Measurements from ENCODE around the gene SUPT7L. TPM values are rescaled to one million over a fixed set of nuclear protein-coding genes. Genes with fewer than 3 reads are reported as not detected.
A peak's percentile ranks its signal among the peaks of the same experiment; 100 is the strongest.

SUPT7L gene
- total RNA-seq (2022) = 33.0 and 35.5 TPM in 2 replicates
- percentile 81 among the genes with signal in this experiment for Bru-seq, nascent RNA
- BruChase-seq, experiment 1, labeled RNA remaining after a 6-hour chase = percentile 83 among the genes with signal in this experiment
- percentile 88 among the genes with signal in this experiment for BruChase-seq, experiment 2, labeled RNA remaining after a 2-hour chase
- long read RNA-seq, full-length matches to known transcripts = 41 of 62 reads
- long read RNA-seq, partial matches to known transcripts = 6 of 62 reads
- long read RNA-seq, other reads (novel, unspliced or antisense) = 15 of 62 reads

DNA sequence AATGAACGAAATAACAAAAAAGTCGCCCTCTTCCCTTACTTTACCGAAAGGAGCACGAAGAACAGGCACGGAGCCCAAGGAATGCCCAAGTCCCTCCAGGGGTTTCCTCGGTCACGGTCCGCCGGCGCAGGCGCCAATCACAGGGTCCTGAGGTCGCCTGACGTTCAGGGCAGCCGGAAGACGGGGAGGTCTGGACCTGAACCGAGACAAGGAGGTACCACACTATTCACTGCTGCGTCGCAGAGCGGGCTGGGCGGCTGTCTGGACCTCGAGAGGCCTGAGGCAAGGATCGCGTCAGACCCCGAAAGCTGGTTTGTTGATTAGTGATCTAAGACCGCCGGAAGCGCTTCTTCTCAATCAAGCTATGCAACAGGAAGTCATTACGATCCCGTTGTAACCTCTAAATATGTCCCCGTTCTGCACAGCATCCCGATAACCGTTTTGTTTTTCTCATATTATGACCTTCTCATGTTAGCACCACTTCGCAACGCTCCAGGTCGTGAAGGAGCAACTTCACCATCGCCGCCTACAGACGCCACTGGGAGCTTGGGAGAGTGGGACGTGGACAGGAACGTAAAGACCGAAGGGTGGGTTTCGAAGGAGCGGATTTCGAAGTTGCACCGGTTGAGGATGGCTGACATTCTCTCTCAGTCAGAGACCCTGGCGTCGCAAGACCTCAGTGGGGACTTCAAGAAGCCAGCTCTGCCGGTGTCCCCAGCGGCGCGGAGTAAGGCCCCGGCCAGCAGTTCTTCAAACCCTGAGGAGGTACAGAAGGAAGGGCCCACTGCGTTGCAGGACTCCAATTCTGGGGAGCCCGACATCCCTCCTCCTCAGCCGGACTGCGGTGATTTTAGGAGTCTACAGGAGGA, at the start of gene SUPT7L, which contains the start of gene SLC4A1AP:
SUPT7L (minus strand) TSS at position 330 of the 869 bp plus-strand sequence. CDS start 1,422 bp downstream, outside the sequence.
SLC4A1AP (plus strand) TSS at position 605 of the 869 bp plus-strand sequence; CDS start at position 631, 26 bp downstream.
- CTCF ChIA-PET = interaction anchor here (0.6 to 1.5 kb wide), 5 partner anchors 11 to 80 kb away, joined by 3 to 5 read pairs (median 4); partner anchors contain the start of gene ZNF512
- H3K27me3 Mint-ChIP-seq (ENCODE audit: unreplicated experiment) = no peaks in the 10 kb centered on the region
- BruUV-seq (replicated peaks) = TSS peak; percentile 63
- H3K36me3 Mint-ChIP-seq (ENCODE audit: insufficient read depth, unreplicated experiment) = peaks cover 55% of the 10 kb centered on the region
- intact Hi-C loops (cut with micrococcal nuclease; ENCODE audit: unreplicated experiment) = no loop called here
- peaks cover 27% of the 10 kb centered on the region for H3K4me1 Mint-ChIP-seq (ENCODE audit: low read depth, unreplicated experiment)
- H3K9me3 Mint-ChIP-seq (ENCODE audit: low read depth, unreplicated experiment) = no peaks in the 10 kb centered on the region
- no peak for TF ChIP-seq CTCF (IDR thresholded peaks at IDR 0.05; ENCODE audit: unreplicated experiment)
- DNase-seq = peak; percentile 66
- peak within 1 kb of the TSS; percentile 99 for H3K27ac Mint-ChIP-seq (ENCODE audit: unreplicated experiment)
- H3K4me3 Mint-ChIP-seq (ENCODE audit: low read depth, unreplicated experiment) = peak within 1 kb of the TSS; percentile 98

DNA sequence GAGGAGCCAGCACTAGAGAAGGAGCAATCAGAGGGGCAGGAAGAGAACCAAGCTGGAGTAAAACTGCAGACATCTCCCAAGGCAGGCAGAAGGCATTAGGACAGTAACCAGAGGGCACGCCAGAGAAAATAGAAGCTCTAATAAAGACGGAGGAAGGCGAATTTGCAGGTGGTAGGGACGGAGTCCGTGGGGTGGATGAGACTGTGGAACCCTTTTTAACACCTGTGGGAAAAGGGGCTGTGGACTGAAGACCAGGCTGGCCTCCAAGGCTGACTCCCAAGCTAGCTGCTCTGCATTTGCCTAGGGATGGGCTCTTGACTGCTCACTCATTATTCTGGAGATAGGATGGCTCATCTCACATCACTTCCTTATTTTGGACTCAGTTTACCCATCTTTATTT, 49.8 kb upstream of the SUPT7L start:
- intact Hi-C loops (cut with micrococcal nuclease; ENCODE audit: unreplicated experiment) = no loop called here
- no peak for DNase-seq
- Mint-ChIP-seq H3K4me3 (ENCODE audit: low read depth, unreplicated experiment) (no peak overlapping the region), H3K27ac (ENCODE audit: unreplicated experiment) (no peak overlapping the region), H3K36me3 (ENCODE audit: insufficient read depth, unreplicated experiment) (peaks cover 11% of the 10 kb centered on the region), H3K9me3 (ENCODE audit: low read depth, unreplicated experiment) (peaks cover 2% of the 10 kb centered on the region), H3K27me3 (ENCODE audit: unreplicated experiment) (no peaks in the 10 kb centered on the region), H3K4me1 (ENCODE audit: low read depth, unreplicated experiment) (peaks cover 28% of the 10 kb centered on the region)
- CTCF ChIA-PET = interaction anchor here (0.7 to 2.2 kb wide), 2 partner anchors 10 to 92 kb away, joined by 3 to 6 read pairs; no protein-coding TSS in a partner anchor
- BruUV-seq (replicated peaks) = no TSS peak
- TF ChIP-seq CTCF (IDR thresholded peaks at IDR 0.05; ENCODE audit: unreplicated experiment) = no peak

DNA sequence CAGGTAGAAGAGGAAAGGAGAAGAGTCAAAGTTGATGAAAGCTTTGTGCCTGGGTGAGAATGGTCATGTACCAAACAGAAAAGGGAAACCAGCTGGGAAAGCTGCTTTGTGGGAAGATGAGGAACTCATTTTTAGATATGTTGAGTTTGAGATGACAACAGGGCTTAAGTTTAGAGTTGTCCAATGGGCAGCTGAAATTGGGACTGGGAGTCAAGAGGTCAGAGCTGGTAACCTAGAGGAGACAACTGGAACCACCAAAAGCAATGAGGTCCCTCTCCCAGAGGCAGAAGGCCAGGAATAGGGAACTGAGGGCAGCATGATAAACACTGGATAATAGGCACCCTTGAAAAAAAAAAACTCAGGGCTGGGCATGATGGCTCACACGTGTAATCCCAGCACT, 49.1 kb upstream of the SUPT7L start:
- Mint-ChIP-seq H3K27me3 (ENCODE audit: unreplicated experiment) (no peaks in the 10 kb centered on the region), H3K4me1 (ENCODE audit: low read depth, unreplicated experiment) (peaks cover 28% of the 10 kb centered on the region), H3K9me3 (ENCODE audit: low read depth, unreplicated experiment) (peaks cover 2% of the 10 kb centered on the region), H3K36me3 (ENCODE audit: insufficient read depth, unreplicated experiment) (peaks cover 11% of the 10 kb centered on the region), H3K4me3 (ENCODE audit: low read depth, unreplicated experiment) (no peak overlapping the region), H3K27ac (ENCODE audit: unreplicated experiment) (peak overlapping the region; percentile 25)
- no peak for TF ChIP-seq CTCF (IDR thresholded peaks at IDR 0.05; ENCODE audit: unreplicated experiment)
- no TSS peak for BruUV-seq (replicated peaks)
- no peak for DNase-seq
- CTCF ChIA-PET = interaction anchor here (2.2 kb wide), 2 partner anchors 11 to 40 kb away, joined by 6 to 8 read pairs; no protein-coding TSS in a partner anchor
- intact Hi-C loops (cut with micrococcal nuclease; ENCODE audit: unreplicated experiment) = no loop called here

DNA sequence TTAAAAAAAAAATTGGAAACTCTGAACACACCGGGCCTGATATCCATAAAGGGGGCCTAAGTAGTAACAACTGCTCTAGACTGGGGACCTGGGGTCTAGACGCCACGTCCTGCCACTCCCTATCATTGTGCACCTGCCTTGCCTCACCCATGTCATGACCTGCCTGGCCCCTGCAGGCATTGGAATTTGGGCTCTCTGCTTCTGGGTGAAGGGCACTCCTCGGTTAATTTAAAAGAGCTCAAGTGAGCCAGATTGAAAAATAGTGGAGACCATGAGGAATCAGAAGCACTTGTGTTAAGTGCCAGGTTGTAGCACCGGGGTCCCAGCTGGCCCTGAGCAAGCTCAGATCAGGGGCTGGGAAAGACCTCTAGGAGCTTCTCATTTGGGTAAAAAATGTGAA, 48.4 kb upstream of the SUPT7L start:
- CTCF ChIA-PET = interaction anchor here (0.6 to 2.2 kb wide), 5 partner anchors 8 to 855 kb away, joined by 3 to 8 read pairs (median 6); no protein-coding TSS in a partner anchor
- Mint-ChIP-seq H3K4me1 (ENCODE audit: low read depth, unreplicated experiment) (peaks cover 22% of the 10 kb centered on the region), H3K4me3 (ENCODE audit: low read depth, unreplicated experiment) (no peak overlapping the region), H3K27me3 (ENCODE audit: unreplicated experiment) (no peaks in the 10 kb centered on the region), H3K9me3 (ENCODE audit: low read depth, unreplicated experiment) (peaks cover 2% of the 10 kb centered on the region), H3K36me3 (ENCODE audit: insufficient read depth, unreplicated experiment) (peaks cover 8% of the 10 kb centered on the region), H3K27ac (ENCODE audit: unreplicated experiment) (peak overlapping the region; percentile 25)
- DNase-seq = no peak
- intact Hi-C loops (cut with micrococcal nuclease; ENCODE audit: unreplicated experiment) = no loop called here
- no TSS peak for BruUV-seq (replicated peaks)
- TF ChIP-seq CTCF (IDR thresholded peaks at IDR 0.05; ENCODE audit: unreplicated experiment) = no peak
